ENCODE data around the gene FRMD3. TPM values are rescaled to one million over a fixed set of nuclear protein-coding genes. Genes with fewer than 3 reads are reported as not detected.

The FRMD3 gene
- total and polyA plus RNA-seq, 7 donors: 8.5 to 182 (median 38.7) TPM

- no peak for TF ChIP-seq CTCF (IDR thresholded peaks at IDR 0.05)
- H3K27me3 ChIP-seq (ENCODE audit: insufficient read depth in 3 of 3, low read length in 2 of 3): no peaks in the 10 kb centered on the region
- H3K4me3 ChIP-seq: no peak overlapping the region
- 53 to 65% (median 65%) methylated on average over 4 of the region's 4 CpGs for WGBS, 3 donors
- H3K36me3 ChIP-seq (ENCODE audit: insufficient read depth in 1 of 2, low read depth in 1 of 2): peaks cover 3 to 21% of the 10 kb centered on the region in 2 donors
- ATAC-seq (no peak), DNase-seq (no peak)
- H3K9me3 ChIP-seq: no peaks in the 10 kb centered on the region
- no peak overlapping the region for H3K27ac ChIP-seq
- H3K4me1 ChIP-seq: peaks cover 13% of the 10 kb centered on the region
- intact Hi-C loops (cut with DNase I): no loop called here
These were observed 297.5 kb downstream of the FRMD3 start for GRCh38 chr9:83240671-83241070.

- Histone ChIP-seq H3K27me3 (ENCODE audit: insufficient read depth in 3 of 3, low read length in 2 of 3) (no peaks in the 10 kb centered on the region), H3K4me3 (no peak overlapping the region), H3K9me3 (no peaks in the 10 kb centered on the region), H3K27ac (no peak overlapping the region), H3K36me3 (ENCODE audit: insufficient read depth in 1 of 2, low read depth in 1 of 2) (peaks cover 3 to 16% of the 10 kb centered on the region in 2 donors), H3K4me1 (peaks cover 11% of the 10 kb centered on the region)
- no peak for DNase-seq
- ATAC-seq: no peak
- intact Hi-C loops (cut with DNase I): no loop called here
- no peak for TF ChIP-seq CTCF (IDR thresholded peaks at IDR 0.05)
These were observed 298.5 kb downstream of the FRMD3 start for GRCh38 chr9:83239747-83240146.

- Histone ChIP-seq H3K9me3 (no peaks in the 10 kb centered on the region), H3K27me3 (ENCODE audit: insufficient read depth in 3 of 3, low read length in 2 of 3) (no peaks in the 10 kb centered on the region), H3K36me3 (ENCODE audit: insufficient read depth in 1 of 2, low read depth in 1 of 2) (peaks cover 3 to 16% of the 10 kb centered on the region in 2 donors), H3K4me3 (no peak overlapping the region), H3K4me1 (peaks cover 11% of the 10 kb centered on the region), H3K27ac (no peak overlapping the region)
- whole genome bisulfite sequencing, 3 donors: 72 to 83% (median 74%) methylated on average over 6 of the region's 6 CpGs
- intact Hi-C loops (cut with DNase I): no loop called here
- DNase-seq: no peak
- ATAC-seq: peak in 2 of 4 donors; percentile 33 to 39
- TF ChIP-seq CTCF (IDR thresholded peaks at IDR 0.05): no peak
These were observed 299.1 kb downstream of the FRMD3 start for GRCh38 chr9:83238871-83239640.

- H3K4me1 ChIP-seq: peaks cover 16% of the 10 kb centered on the region
- peak in 3 of 4 donors; percentile 53 to 84 (median 79) for ATAC-seq
These were observed 302.0 kb downstream of the FRMD3 start for GRCh38 chr9:83236029-83236696.

More at GRCh38 chr9:83236029-83236696, 302.0 kb downstream of the FRMD3 start:
- no peak overlapping the region for H3K4me3 ChIP-seq
- no peak for TF ChIP-seq CTCF (IDR thresholded peaks at IDR 0.05)
- H3K27ac ChIP-seq: no peak overlapping the region
- H3K9me3 ChIP-seq: no peaks in the 10 kb centered on the region
- H3K36me3 ChIP-seq (ENCODE audit: insufficient read depth in 1 of 2, low read depth in 1 of 2): no peaks in the 10 kb centered on the region
- intact Hi-C loops (cut with DNase I): no loop called here
- no peak for DNase-seq
- H3K27me3 ChIP-seq (ENCODE audit: insufficient read depth in 3 of 3, low read length in 2 of 3): no peaks in the 10 kb centered on the region
- WGBS, 3 donors: 33 to 64% (median 42%) methylated on average over 4 of the region's 4 CpGs
